ENCODE measurements around the gene RNF114.

DNA sequence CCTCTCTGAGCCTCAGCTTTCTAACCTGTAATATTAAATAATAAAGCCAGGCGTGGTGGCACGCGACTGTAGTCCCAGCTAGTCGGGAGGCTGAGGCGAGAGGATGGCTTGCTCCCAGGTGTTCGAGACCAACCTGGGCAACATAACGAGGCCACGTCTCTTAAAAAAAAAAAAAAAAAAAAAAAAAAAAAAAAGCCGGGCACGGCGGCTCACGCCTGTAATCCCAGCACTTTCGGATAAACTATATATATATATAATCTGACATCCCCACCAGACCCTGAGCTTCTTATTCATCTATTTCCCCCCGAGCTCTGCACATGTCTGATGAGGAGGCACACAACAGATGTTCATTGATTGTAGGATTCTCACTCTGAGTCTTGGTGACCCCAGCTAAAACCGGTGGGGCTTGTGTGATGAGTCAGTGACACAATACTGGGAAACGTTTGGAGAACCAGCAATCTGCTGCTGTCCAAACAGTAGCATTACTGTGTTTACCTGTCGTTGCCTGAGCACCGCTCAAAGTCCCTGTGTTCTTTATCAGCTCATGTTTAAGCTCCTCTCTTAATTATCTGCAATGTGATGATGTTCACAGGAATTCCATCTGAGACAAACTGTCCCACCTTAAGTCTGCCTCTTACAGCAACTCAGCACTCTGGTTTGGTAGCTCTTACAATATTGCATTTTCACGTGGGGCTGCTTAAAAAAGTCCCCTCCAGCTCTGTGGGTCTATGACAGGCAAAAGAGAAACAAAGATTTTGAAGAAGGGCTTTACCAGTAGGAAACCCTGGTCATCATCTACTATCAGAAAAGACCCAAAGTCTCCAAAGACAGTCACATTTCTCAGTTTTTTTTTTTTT lies 19.8 kb upstream of the RNF114 start:
- TF ChIP-seq, protein P1, sequence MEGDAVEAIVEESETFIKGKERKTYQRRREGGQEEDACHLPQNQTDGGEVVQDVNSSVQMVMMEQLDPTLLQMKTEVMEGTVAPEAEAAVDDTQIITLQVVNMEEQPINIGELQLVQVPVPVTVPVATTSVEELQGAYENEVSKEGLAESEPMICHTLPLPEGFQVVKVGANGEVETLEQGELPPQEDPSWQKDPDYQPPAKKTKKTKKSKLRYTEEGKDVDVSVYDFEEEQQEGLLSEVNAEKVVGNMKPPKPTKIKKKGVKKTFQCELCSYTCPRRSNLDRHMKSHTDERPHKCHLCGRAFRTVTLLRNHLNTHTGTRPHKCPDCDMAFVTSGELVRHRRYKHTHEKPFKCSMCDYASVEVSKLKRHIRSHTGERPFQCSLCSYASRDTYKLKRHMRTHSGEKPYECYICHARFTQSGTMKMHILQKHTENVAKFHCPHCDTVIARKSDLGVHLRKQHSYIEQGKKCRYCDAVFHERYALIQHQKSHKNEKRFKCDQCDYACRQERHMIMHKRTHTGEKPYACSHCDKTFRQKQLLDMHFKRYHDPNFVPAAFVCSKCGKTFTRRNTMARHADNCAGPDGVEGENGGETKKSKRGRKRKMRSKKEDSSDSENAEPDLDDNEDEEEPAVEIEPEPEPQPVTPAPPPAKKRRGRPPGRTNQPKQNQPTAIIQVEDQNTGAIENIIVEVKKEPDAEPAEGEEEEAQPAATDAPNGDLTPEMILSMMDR (IDR thresholded peaks at IDR 0.05) = no peak
- no peak for TF ChIP-seq POLR2AphosphoS5 (IDR thresholded peaks at IDR 0.05)
- no peak for TF ChIP-seq POLR2A (IDR thresholded peaks at IDR 0.05)
